Activated CD4-positive, CD25-positive, alpha-beta regulatory T cell treated with anti-CD3 and anti-CD28 coated beads, Interleukin-2, amount 50 U/mL, for 24 hours (primary cell): ENCODE data around the gene MICALL2.
"Not testable (repeated sequence)": the region's sequence is repeated elsewhere in the genome, so short reads cannot be mapped to it uniquely, and the experiment has no call there.

Experiments
- ATAC-seq, 2 donors: fragments of 150-1000 bp; cut with Tn5 transposase; one replicate each; pipeline ENCODE4 v1.10.0; 2021; ENCODE audit warnings: mild to moderate bottlenecking in 1 of 2, moderate library complexity in 1 of 2

Gene MICALL2

GRCh38 chr7:1447112-1447511 is 12.2 kb downstream of the MICALL2 start:
- ATAC-seq = no peak

DNA sequence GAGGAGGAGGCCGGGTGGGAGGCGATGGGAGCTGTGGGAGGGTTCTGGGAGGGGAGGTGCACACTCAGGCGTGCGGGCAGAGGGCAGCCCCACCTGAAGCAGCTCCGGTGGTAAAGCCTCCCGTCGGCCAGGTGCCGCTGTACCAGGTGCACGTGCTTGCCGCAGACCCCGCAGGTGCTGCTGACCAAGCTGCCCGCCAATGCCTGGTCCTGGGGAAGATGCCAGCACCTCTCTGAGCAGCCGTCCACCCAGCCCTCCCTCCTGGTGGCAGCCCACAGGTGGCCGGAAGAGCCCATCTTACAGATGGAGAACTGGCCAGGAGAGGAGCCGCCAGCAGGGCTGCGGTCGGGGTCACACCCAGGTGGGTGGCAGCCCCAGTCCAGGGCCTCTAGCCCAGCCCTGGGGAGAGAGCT is 12.6 kb downstream of the MICALL2 start:
- ATAC-seq = no peak

GRCh38 chr7:1446026-1446425 is 13.2 kb downstream of the MICALL2 start:
- not testable (repeated sequence) for ATAC-seq

GRCh38 chr7:1445341-1445740 is 13.9 kb downstream of the MICALL2 start:
- ATAC-seq = no peak

- no peak for ATAC-seq
These were observed 14.3 kb downstream of the MICALL2 start for GRCh38 chr7:1444925-1445322.

DNA sequence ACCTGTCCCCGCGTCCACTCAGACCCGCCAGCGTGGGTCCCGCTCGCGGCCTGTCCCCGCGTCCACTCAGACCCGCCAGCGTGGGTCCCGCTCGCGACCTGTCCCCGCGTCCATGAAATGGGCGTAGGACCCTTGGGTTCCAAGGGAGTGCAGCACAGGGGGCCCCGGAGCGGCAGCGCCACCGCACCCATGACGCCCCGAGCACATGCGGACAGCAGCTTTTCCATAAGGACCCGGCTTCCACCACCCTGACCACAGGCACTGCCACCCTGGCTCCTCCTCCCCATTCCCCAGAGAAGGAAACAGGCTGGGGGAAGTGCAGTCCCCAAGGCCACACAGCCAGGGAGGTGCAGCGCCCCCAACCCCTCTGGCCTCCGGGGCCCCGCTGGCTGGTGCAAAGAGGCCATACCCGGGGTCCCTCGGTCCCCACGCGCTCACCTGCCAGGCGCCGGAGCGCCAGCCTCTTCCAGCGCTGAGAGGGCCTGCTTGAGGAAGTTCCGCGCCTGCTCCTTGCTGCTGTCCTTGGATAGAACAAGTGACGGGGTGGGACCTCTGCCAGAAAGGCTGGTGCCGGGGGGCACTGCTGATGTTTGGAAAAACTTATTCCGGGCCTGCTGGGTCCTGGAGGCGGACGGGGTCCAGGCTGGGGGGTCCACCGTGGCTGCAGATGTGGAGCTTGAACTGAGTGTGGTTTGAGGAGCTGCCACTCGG is 14.9 kb downstream of the MICALL2 start:
- no peak for ATAC-seq

DNA sequence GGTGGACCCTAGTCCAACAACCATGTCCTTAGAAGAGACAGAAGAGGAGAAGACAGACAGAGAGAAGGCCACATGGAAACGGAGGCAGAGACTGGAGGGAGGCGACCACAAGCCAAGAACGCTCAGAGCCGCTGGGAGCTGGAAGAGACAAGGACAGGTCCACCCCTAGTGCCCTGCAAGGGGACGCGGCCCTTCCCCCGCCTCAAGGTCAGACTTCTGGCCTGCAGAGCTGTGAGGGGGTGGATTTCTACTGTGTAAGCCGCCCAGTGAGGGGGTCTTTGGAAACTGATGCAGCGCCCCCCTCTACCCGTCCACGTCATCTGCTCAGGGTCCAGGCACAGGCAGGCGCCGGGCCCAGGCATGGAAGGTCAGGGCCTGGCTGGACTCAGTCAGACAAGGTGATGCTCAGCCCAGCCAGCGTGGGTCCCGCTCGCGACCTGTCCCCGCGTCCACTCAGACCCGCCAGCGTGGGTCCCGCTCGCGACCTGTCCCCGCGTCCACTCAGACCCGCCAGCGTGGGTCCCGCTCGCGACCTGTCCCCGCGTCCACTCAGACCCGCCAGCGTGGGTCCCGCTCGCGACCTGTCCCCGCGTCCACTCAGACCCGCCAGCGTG is 15.6 kb downstream of the MICALL2 start:
- ATAC-seq = not testable (repeated sequence)

DNA sequence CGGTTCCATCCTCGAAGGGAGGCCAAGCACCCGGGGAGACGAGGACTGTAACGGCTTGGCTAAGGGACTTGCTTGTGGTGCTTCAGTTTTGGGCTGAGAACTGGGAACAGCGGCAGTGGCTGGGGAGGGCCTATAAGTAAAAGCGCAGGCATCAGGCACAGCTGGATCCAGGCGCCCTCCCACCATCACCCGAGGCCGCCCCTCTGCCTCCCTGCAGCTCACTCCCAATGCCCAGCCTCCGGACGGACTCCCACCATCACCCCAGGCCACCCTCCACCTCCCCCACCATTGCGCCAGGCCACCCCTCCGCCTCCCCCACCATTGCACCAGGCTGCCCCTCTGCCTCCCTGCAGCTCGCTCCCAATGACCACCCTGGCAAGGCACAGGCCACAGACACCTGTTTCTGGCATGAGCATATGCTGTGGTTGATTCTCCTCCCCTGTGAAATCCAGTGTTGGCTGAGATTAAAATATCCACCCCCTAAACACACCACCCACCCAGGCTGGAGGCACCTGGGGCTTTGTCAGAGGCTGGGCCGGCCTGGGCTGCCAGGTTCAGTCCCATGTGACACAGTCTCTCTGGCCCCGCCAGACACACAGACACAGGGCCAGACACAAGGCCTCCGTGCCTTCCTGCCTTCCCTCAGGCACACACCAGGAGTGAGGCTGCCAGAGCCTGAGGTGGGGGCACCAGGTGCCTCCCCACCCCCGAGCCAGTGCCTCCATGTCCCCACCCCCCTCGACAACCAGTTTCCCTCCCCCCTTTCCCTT is 16.7 kb downstream of the MICALL2 start:
- ATAC-seq = no peak

DNA sequence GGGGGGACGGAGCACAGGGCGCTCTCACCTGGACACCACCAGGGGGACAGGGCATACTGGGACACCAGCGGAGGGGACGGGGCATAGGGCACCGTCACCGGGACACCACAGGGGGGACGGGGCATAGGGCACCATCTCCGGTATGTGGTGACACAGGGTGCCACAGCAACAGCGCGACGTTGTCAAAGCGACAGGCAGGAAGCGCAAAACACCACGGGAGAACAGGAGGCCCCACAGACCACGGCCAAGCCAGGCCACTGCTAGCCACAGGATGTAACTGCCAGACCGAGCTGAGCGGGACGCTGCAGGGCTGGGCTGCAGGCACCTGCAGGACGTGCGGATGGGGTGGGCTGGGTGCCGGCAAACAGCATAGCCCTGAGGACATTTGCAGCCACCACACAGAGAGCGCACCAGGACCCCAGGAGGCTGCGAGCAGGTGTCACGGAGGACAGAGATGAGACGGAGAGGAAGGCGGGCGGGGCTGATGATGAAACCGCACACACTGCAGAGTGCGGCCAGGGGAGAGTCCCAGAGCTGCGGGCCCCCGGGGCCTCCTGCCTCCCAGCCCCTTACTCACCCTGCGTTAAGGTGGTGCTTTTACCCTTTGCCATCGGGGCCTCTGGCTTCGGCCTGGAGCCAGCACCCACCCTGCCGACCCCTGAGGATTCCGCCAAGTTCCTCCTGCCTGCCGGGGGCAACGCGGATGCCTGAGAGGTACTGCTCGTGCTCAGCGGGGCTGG is 17.5 kb downstream of the MICALL2 start:
- ATAC-seq = no peak

DNA sequence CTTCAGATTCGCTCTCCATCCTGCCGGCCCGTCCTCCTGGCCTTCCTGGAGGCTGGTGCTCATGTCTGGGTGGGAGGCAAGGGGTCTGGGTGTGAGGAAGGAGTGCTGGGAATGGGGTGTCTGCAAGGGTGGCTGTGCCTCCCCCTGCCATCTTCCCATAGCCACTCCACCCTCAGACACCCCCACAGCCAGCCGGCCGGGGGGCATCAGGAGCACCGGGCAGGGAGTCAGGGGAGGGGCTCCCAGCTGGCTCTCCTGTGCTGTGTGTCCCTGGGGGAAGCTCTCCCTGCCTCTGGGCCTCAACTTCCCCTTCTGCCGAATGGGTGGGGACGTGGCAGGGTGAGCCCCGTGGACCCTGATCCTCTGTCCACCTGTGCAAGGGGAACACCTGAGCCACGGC is 18.6 kb downstream of the MICALL2 start:
- no peak for ATAC-seq

- ATAC-seq = no peak
These were observed 19.6 kb downstream of the MICALL2 start for GRCh38 chr7:1439373-1440363.

GRCh38 chr7:1438821-1439220 is 20.4 kb downstream of the MICALL2 start:
- ATAC-seq = no peak

DNA sequence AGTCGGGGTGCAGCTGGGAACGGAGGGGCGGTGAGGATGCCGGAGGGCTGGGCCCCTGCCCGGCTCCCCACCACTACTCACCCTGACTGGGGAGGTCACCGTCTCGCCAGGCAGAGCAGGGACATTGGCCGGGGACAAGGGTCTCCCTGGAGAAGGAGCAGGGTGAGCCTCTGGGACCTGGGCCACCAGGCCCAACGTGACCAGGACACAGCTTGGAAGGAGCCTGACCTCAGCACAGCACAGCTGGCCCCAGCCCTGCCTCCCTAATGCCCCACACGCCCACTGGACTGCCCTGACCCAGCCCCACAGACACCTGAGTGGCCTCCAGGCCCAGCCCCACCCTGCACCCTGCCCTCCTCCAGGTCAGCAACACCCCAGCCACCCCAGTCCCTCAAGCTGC is 21.1 kb downstream of the MICALL2 start:
- no peak for ATAC-seq

DNA sequence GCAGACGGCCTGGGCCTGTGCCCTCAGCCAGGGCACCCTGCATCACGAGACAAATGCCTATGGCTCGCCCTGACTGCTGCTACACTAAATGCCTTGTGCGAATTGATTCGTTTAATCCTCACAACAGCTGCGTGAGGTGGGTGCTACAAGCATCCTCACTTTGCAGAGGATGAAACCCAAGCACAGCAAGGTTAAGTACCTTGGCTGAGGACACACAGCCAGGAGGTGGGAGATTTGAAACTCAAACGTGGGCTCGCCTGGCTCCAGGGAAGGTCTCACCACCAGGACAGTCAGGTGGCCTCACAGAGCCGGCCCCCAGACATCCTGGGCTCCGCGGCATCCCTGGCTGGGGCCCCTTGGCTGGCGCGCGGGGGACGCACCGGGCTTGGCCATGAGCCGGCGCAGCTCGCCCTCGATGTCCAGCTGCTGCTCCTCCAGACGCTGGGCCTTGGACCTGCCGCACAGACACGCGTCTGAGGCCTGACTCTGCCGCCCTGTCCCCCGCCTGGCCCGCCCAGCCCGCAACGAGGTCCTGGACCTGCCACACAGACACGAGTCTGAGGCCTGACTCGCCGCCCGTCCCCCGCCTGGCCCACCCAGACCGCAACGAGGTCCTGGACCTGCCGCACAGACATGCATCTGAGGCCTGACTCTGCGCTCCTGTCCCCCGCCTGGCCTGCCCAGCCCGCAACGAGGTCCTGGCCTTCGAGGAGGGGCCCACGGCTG is 22.0 kb downstream of the MICALL2 start:
- ATAC-seq = no peak

DNA sequence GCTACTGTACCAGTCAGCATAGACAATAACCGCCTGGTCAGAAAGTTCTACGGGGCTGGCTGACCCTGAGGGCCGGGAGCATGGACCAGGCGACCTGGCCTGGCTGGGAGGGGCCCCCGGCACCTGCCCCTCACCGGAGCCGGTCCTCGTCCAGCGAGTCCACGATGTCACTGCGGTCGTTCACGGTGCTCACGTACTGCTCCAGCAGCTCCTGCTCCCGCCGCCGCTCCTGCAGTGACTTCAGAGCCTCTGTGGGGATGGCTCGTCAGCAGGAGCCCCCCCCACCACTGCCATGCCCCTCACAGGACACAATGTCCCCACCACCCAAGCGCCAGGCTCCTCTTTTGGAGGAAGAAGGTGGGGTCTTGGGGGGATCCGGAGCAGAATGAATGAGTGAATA is 22.7 kb downstream of the MICALL2 start:
- ATAC-seq = no peak

DNA sequence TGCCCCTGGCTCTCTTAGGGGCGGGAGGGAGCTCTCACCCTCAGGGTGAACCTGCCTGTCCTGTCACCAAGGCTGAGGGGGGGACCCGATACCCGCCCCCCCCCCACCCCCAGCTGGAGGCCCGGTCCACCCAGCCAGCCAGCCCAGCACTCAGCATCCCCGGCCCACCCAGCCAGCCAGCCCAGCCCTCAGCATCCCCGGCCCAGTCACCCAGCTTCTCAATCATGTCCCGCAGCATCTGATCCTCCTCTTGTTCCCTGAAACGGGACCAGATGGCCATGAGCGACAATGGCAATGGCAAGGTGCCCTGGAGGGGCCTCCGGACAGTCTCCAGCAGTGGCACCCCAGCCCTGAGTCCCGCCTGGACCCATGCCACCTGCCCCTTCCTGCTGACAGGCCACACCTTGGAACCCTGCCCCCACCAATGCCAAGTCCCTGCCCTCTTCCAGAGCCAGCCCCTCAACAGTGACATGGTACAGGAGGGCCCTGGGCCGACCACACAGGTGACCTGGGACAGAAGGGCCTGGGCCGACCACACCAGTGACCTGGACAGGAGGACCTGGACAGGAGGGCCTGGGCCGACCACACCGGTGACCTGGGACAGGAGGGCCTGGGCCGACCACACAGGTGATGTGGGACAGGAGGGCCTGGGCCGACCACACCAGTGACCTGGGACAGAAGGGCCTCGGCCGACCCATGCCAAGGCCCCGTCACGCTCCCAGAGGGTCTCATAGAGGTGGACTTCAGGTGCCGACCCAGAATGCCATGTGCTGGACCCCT is 24.2 kb downstream of the MICALL2 start:
- ATAC-seq = no peak

GRCh38 chr7:1434165-1434718 is 25.0 kb downstream of the MICALL2 start:
- no peak for ATAC-seq

- no peak for ATAC-seq
These were observed 25.9 kb downstream of the MICALL2 start for GRCh38 chr7:1433128-1433920.

DNA sequence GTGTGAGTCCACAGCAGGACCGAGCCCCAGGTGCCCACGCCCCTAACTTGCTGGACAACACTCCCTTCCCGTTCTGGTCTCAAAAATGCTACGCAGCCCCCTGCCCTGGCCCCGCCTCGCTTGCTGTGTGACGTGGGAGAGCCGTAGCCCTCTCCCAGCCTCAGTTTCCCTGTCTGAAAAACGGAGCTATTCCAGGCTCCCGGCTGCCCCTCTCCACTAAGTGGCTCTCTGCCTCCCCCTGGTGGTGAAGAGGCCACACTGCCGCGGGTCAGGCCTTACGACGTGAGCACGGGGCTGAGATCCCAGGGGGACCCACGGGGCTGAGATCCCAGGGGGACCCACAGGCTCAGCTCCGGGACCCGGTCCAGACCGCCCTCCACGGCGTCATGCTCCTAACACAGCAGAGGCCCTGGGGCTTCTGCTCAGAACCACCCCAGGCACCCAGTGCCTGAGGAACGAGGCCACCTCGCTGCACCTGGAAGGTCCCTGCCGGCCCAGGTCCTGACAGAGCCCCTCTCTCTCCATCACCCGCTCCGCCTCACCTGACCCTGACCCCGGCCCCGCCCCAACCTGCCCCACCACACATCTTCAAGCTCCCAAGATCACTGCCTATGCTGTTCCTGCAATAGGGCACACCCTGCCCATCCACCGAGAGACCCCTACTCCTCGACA is 26.7 kb downstream of the MICALL2 start:
- ATAC-seq = peak; percentile 64 to 67
